Hematopoietic multipotent progenitor cell treated with erythropoietin and hydrocortisone succinate and interleukin-3 and kit ligand, for 8 days (in vitro differentiated cells): ENCODE results near the gene TNFRSF8.

Experiments
- DNase-seq: peaks from one replicate; pipeline ENCODE4 v3.0.0-alpha.2; 2015

TNFRSF8 gene

DNA sequence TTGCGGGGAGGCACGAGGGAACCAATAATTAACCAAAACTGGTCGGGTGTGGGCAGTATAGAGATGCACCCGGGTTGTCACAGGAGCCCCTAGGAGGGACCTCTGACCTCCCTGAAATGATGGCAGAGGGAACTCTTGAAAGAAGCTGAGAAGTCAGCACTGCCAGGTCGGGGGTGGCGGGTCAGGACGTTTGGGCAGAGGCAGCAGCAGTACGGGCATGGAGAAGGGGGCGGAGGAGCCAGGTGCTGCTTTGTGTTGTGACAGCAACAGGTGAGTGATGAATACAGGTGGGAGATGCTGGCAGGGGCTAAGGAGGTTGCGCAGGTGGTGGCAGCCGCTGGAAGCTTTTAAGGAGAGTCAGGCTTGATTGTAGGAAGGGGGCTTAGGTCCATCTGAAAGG lies 115.4 kb downstream of the TNFRSF8 start:
- DNase-seq, result no peak

DNA sequence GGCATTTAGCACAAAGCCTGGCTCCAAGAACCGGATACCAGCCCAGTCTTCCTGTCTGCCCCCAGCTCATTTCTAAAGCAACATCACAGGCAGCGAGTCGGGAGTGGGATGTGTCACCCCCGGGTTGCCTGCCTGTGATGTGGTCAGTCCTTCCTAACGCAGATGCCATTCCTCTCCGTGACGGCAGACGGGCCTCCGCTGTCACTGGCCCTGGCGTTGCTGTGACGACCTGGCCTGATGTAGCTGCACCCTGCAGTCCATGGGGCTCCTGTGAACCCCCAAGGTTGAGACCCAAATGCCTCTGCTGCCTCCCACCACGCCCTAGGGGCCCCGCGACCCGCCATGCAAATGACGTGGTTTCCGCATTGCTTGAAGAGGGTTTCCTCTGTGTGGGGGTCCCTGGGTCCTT lies 116.0 kb downstream of the TNFRSF8 start:
- no peak for DNase-seq

DNA sequence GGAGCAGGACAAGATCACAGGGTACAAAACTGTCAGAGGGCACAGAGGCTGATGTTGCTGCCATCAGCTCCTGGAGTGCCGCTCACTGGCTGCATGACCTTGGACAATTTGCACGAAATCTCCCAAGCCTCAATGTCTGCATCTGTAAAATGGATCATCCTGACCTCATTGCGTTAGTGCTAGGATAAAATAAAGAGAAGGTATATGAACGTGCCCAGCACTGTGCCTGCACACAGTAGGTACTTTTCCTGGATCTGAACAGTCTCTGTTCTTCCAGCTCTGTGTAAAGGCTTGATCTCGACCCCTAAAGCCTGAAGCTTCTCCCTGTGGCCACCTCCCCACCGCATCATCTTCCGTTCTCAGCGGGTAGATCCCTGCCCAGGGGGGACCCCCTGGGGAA lies 116.6 kb downstream of the TNFRSF8 start:
- no peak for DNase-seq

DNA sequence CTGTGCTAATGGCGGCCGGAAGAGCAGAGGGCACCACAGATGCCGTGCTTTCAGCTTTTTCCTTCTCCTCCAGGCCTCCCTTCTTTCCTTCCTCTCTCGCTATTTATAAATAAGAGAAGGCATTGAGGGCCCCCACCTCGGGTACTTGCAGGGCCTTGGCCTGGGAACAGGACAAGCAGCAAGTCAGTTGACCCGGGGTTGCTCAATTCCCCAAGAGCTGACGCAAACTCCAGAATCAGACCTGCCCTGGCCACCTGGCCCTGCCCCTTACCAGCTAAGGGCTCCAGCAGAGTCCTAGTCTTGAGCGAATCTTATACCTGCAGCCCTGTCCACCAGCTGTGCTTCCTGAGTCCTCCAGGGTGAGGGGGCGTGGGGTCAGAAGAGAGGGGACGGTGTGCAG lies 117.2 kb downstream of the TNFRSF8 start:
- no peak for DNase-seq

DNA sequence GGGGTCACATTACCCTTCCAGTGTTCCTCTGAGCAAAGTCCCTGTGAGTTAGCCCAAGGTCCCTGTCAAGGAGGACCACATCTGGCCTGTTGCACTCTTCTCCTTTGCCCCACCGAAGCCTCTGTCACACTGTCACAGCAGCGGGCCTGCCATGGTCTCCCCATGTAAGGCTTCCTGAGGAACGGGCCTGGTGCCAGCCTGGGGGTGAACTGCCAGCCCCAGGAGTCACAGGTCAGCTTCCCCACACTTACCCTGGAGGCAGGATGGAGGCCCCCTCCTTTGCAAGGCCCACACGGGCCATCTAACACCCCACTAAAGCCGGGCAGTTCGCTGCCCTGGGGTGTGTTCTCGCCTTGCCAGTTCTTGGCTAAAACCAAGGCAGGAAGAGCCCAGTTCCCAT lies 117.8 kb downstream of the TNFRSF8 start:
- no peak for DNase-seq

DNA sequence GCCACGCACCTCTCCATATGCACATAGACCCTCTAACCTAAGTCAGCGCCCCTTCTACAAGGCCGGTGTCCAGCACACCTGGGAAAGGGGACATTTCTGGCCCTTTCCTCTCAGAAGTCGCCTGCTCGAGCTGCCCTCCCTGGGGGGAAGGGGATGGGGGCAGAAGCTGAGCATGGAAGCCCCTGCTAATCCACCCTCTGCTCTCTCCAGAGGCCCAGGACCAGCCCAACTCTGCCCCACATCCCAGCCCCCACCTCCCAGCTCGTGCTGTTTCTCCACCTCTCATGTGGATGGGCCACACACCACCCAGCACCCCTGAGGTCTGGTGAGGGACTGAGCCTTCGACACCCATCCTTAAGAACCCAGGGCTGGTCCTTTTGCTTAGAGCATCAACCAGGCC lies 118.5 kb downstream of the TNFRSF8 start:
- no peak for DNase-seq

DNA sequence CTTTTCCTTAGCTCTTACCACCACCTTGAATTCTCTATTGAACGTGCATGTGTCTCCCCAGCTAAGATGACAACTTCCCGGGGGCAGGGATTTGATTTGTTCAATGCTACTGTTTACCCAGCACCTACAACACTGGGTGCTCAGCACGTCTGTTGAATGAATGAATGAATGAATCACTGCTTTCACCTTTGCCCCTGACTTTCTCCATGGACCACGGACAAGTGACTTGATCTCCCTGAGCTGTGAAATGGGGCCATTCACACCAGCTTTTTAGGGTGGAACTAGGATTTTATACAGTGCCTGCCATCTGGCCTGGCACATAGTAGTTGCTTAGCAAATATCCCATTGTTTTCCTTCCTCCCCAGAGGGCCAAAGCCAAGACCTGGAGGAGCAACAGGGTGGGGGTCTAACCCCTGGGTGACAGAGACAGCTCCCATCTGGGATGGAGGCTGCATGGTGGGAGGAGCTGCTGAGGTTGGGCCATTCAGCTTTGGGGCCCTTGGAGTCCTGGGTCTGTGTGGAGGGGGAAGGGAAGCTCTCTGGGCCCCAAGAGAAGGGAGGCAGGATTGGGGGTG lies 119.4 kb downstream of the TNFRSF8 start:
- no peak for DNase-seq

DNA sequence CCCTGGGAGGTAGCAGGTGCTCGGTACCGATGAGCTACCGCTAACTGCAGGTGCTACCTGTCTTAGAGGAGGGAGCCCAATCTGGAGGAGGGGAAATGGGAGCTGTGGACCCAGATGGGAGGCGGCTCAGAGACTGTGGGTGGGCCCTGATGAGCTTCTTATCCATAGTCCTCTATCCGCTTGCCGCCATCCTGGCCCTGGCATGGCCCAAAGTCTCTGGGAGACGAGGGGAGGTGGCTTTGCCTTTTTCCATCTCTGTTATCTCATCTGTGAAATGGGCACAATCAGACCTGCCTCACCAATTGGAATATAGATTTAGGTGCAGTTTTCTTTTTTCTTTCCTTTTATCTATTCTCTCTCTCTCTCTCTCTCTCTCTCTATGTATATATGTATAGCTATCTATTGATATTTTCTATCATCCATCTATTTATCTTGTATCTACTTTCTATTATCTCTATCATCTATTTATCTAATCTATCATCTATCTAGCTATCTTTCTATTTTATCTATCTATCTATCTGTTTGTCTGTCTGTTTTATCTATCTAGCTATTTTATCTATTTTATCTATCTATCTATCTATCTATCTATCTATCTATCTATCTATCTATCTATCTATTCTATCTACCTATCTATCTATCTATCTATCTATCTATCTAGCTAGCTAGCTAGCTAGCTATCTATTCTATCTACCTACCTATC lies 120.1 kb downstream of the TNFRSF8 start:
- no peak for DNase-seq

DNA sequence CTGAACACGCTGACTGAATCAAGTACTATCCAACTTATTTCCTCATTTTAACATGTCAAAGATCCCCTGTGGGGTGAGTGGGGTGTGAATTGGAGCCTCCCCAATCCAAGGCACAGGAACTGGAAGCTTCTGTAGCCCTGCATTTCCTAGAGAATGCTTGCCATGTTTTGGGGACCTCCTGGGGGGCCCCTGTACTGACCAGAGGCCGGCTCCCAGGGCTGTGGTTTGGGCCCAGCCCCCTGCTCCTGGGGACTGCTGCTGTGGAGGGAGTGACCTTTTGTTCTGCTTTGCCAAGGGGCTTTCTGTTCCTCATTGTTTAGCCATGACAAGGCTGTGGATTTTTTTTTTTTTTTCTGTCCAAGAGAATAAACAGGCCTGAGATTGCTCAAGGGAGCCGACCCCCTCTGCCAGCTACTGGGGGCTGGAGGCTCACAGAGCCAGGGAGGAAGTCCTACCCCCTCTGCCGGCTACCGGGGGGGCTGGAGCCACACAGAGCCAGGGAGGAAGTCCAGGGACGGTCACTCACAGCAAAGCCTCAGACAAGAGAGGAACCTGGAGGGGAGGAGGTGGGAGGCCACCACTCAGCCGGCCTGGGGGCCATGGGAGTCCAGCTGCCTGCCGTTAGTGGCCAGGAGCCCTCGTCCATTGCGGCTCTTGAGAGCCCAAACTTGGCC lies 121.0 kb downstream of the TNFRSF8 start:
- DNase-seq, result no peak

DNA sequence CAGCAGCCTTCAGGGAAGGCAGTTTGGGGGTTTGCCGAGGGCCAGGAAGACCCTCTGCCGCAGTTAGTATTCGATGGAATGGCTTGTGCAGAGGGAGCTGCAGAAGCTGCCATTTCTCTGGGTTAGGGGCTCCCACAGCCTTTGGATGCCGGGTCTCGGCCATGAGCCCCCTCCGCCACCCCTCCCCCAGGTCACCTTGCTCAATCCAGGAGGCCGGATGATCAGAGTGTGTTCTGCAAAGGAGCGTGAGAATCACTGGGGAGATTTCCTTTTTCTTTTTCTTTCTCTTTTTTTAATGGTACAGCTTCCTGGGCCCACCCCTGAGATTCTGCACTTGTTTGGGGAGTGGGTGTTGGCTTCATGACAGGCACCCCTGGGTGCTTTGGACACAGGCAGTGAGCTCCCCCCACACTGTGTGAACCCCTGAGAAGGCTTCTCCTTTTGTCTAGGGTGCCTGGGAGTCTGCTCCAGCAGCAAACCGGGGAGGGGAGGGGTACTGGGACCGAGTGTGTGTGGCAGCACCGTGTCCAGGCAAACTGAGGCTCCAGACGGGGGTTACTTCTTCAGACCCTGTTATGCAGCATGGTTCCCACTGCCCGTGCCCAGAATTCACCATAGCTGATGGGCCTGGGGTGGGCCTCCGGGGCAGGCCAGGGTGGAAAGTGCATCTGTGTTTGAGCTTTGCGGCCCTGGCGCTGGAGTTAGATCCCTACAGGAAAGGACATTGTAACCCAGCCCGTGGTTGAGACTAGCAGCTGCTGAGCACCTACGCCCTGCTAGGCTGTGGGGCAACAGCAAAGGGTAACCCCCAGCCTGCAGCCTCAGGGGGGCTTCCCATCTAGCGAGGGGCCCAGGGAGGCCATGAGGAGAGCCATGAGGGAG lies 122.2 kb downstream of the TNFRSF8 start:
- no peak for DNase-seq

DNA sequence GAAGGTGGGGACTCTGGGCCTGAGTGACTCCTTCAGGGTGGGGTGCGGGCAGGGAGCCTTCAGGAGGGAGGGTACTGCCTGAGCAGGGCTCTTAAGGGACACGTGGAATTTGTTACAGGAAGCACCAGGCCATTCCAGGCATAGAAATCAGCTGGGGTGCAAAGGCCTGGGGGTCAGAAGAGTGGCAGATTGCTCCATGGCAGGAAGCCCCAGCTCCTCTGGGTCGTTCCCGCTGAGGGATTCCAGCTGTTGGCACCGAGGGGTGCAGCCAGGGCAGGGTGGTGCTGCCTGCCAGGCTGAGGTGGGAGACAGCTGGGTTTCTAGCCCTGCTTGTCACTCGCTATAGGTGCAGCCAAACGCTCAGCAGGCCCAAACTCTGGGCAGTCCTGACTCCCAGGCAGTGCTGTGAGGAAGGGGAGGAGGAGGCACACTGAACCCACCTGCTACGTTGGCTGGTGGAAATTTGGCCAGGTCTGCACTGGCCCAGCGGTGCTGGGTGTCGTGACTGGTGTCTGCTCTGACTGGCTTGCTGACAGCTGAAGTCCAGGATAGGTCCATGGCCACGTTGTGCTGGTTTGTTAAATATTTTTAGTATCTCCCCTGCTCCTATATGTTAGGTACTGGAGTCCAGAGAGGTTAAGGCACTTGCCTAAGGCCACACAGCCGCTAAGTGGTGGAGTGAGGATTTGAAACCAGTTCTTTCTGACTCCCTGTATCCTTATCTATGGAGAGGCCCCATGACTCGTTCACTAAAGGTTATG lies 123.0 kb downstream of the TNFRSF8 start:
- DNase-seq, result no peak

DNA sequence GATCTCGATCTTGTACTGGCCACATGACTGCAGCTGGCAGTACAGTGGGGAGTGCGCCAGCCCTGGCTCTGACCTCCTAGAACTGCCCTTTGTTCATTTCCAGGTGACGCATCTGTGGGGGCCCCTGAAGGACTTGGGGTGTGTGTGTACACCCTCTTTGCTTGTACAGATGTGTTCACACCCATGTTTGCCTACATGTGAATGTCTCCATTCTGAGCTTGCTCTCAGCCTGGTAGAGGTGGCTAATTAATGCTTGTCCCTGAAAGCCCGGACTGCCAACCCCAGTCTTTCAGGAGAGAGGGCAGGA lies 123.5 kb downstream of the TNFRSF8 start:
- DNase-seq, result no peak

DNA sequence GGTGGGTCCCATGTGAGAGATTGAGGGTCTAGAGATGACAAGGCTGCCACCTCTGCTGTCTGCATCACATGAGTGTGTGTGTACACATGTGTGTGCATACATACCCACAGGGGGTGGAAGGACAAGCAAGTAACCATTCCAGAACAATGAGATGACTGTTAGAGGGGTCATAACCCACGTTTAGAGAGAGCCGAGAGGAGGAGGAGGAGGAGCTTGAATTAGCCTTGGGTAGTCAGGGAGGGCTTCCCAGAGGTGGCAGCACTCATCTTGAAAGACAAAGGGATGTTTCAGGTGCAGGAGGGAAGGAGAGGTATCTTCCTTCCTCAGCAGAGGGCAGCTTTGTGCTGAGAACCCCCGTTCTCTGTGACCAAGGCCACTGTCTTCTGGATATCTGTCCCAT lies 125.0 kb downstream of the TNFRSF8 start:
- DNase-seq, result no peak

DNA sequence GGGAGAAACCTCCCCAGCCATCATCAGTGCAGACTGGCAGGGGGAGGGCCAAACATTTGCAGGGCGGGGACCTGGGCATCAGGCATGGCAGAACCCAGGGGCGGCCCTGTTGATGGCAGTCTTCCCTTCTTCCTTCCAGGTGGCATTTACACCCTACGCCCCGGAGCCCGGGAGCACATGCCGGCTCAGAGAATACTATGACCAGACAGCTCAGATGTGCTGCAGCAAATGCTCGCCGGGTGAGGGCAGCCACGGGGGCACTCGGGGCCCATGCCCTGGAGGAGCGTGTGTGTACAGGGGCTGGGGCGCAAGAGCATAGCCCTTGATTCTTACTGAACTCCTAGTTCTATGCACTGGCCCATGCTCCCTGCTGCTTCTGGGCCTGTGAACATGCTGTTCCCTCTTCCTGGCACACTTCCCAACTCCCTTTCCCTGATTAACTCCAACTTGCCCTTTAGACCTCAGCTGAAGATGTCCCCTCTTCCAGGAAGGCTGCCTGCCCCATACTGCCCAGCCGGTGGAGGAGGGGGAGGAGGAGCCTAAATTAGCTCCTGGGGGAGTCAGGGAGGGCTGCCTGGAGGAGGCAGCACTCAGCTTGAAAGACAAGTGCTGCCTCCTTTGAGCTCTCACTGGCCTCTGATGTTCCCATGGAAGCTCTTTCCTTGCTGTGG lies 125.7 kb downstream of the TNFRSF8 start:
- no peak for DNase-seq

DNA sequence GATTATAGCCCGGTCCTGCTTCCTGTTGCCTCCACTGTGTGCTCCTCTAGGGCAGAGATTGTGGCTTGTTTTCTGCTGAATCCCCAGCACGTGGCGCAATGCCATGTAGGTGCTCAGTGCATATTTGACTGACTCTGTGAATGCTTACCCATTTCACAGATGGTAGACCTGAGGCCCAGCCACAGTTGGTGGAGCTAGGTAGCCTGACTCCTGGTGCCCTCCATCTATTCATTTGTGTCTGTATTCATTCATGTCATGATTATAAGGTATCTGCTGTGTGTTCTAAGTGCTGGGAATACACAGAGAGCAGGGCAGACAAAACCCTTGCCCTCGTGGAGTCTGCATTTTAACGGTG lies 126.2 kb downstream of the TNFRSF8 start:
- DNase-seq, result no peak

DNA sequence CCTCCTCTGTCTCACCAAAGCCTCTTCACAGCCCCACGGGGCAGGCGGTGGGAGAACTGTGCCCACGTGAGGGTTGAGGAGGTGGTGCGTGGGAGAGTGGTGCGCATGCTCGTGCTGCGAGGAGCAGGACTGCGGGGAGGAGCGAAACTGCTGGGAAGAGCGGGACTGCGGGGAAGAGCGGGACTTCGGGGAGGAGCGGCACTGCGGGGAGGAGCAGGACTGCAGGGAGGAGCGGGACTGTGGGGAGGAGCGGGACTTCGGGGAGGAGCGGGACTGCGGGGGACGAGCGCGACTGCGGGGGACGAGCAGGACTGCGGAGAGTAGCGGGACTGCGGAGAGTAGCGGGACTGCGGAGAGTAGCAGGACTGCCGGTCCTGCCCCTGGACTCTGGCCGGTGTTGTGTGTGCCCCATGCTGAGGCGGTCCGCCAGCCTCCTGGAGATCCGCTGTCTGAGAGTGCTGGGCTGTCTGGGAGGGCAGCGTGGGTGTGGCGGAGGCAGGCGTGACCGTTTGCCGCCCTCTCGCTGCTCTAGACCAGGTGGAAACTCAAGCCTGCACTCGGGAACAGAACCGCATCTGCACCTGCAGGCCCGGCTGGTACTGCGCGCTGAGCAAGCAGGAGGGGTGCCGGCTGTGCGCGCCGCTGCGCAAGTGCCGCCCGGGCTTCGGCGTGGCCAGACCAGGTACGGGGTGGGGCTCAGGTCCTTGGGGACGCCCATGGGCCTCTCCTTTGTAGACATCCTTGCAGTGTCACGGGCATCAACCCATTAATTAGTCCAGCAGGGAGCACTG lies 128.3 kb downstream of the TNFRSF8 start:
- DNase-seq, result no peak
